ENCODE measurements around the gene EPB42. TPM values are rescaled to one million over a fixed set of nuclear protein-coding genes. Genes with fewer than 3 reads are reported as not detected.

EPB42 gene
- total RNA-seq, 2 donors from 2014 or later: not detected

DNA sequence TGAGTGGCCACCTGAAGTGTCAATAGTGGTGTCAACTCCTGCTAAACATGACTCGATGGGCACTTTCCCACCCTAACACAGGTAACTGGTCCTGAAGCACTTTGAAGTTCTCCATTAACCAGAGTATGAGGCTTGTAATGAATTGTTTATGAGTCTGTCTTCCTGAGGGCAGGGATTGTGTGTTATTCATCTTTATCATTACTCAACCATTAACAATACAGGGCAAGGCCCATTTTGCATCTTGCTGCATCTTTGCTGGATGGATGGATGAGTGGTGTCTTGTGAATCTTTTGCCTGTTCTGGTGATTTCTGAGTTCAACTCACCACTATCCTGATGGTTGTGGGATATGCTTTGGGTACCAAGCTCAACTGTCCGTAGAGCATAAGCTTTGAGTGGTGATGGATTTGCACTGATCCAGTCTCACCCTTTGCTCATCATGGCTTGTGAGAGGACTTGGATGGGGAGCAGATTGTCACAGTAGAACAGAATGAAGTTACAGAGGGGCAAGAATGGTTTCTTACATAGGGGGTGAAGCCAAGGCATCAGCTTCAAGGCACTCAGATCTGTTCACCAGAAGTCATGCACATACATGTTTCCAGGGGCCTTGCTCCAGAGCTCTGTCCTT, 22.3 kb upstream of the EPB42 start:
- H3K27ac Mint-ChIP-seq: no peak overlapping the region
- Histone ChIP-seq H3K9me3 (ENCODE audit: control insufficient read depth, low read length) (no peaks in the 10 kb centered on the region), H3K4me3 (ENCODE audit: low read length) (no peak overlapping the region), H3K27ac (ENCODE audit: low read depth, low read length) (no peak overlapping the region), H3K4me1 (ENCODE audit: control insufficient read depth, insufficient read depth, low read length) (no peaks in the 10 kb centered on the region), H3K36me3 (ENCODE audit: control insufficient read depth, insufficient read depth, low read length) (no peaks in the 10 kb centered on the region), H3K9ac (ENCODE audit: extremely low read depth, low read length, poor library complexity, severe bottlenecking) (no peak overlapping the region), H3K27me3 (ENCODE audit: control insufficient read depth, insufficient read depth, low read length, poor library complexity, severe bottlenecking) (peaks cover 10% of the 10 kb centered on the region)
- peaks cover 2% of the 10 kb centered on the region for H3K4me1 Mint-ChIP-seq
- H3K36me3 Mint-ChIP-seq (ENCODE audit: low read depth): no peaks in the 10 kb centered on the region
- no peaks in the 10 kb centered on the region for H3K9me3 Mint-ChIP-seq
- no peak overlapping the region for H3K4me3 Mint-ChIP-seq
- no peak for DNase-seq
- 87 to 100% methylated on average over 1 to 2 of the region's 2 CpGs for WGBS, 2 experiments (ENCODE audit: insufficient coverage in 1 of 2, insufficient read length in 1 of 2)
- TF ChIP-seq, protein P1, sequence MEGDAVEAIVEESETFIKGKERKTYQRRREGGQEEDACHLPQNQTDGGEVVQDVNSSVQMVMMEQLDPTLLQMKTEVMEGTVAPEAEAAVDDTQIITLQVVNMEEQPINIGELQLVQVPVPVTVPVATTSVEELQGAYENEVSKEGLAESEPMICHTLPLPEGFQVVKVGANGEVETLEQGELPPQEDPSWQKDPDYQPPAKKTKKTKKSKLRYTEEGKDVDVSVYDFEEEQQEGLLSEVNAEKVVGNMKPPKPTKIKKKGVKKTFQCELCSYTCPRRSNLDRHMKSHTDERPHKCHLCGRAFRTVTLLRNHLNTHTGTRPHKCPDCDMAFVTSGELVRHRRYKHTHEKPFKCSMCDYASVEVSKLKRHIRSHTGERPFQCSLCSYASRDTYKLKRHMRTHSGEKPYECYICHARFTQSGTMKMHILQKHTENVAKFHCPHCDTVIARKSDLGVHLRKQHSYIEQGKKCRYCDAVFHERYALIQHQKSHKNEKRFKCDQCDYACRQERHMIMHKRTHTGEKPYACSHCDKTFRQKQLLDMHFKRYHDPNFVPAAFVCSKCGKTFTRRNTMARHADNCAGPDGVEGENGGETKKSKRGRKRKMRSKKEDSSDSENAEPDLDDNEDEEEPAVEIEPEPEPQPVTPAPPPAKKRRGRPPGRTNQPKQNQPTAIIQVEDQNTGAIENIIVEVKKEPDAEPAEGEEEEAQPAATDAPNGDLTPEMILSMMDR (conservative IDR thresholded peaks at IDR 0.05): no peak
- H3K27me3 Mint-ChIP-seq (ENCODE audit: insufficient read depth): peaks cover 21% of the 10 kb centered on the region

DNA sequence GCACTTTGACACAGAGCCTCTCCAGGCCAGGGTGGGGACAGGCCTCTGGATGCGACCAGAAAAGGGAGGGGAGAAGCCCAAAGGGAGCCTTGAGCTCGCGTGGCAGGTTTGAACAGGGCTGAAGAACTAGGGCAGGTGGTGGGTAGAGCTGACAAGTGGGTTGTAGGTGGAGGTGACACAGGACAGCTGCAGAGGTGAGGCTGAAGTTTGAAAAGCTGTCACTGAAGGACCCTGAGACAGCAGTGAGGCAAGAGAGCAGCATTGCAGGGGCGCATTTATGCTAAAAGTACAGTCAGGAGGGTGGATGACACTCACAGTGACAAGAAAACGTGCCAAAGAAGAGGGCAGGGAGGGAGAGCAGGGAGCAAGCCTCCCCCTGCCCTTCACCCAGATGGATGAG, 21.8 kb upstream of the EPB42 start:
- H3K27ac Mint-ChIP-seq: no peak overlapping the region
- H3K9me3 Mint-ChIP-seq: no peaks in the 10 kb centered on the region
- H3K4me1 ChIP-seq (ENCODE audit: control insufficient read depth, insufficient read depth, low read length): no peaks in the 10 kb centered on the region
- WGBS, 2 experiments (ENCODE audit: insufficient coverage in 1 of 2, insufficient read length in 1 of 2): 82 to 95% methylated on average over 3 to 5 of the region's 5 CpGs
- no peaks in the 10 kb centered on the region for H3K9me3 ChIP-seq (ENCODE audit: control insufficient read depth, low read length)
- no peaks in the 10 kb centered on the region for H3K36me3 ChIP-seq (ENCODE audit: control insufficient read depth, insufficient read depth, low read length)
- H3K27ac ChIP-seq (ENCODE audit: low read depth, low read length): no peak overlapping the region
- H3K4me1 Mint-ChIP-seq: peaks cover 2% of the 10 kb centered on the region
- no peak overlapping the region for H3K4me3 ChIP-seq (ENCODE audit: low read length)
- no peak overlapping the region for H3K9ac ChIP-seq (ENCODE audit: extremely low read depth, low read length, poor library complexity, severe bottlenecking)
- H3K4me3 Mint-ChIP-seq: no peak overlapping the region
- no peaks in the 10 kb centered on the region for H3K36me3 Mint-ChIP-seq (ENCODE audit: low read depth)
- no peak for DNase-seq
- peaks cover 10% of the 10 kb centered on the region for H3K27me3 ChIP-seq (ENCODE audit: control insufficient read depth, insufficient read depth, low read length, poor library complexity, severe bottlenecking)
- TF ChIP-seq, protein P1 (conservative IDR thresholded peaks at IDR 0.05): no peak
- peaks cover 21% of the 10 kb centered on the region for H3K27me3 Mint-ChIP-seq (ENCODE audit: insufficient read depth)

DNA sequence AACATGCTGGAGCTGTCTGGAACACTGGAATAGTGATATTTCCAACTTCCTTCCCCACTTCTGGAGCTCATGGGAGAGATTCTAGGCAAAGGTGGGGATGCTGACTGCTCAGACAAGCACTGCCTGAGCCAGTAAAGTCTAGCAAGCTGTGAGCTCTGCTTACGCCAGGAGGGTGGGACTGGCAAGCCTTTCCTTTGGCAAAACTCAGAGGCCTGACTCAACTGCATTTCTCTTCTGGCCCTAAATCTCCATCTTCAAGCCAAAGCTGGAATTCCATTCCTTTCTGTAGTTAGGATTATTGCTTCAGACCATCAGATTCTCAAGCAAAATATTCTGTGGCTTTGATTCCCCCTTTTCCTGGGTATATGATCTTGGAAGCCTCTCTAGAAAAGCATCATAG, 20.3 kb upstream of the EPB42 start:
- Mint-ChIP-seq H3K9me3 (no peaks in the 10 kb centered on the region), H3K27ac (no peak overlapping the region), H3K4me3 (no peak overlapping the region), H3K36me3 (ENCODE audit: low read depth) (no peaks in the 10 kb centered on the region), H3K27me3 (ENCODE audit: insufficient read depth) (peaks cover 23% of the 10 kb centered on the region), H3K4me1 (peaks cover 2% of the 10 kb centered on the region)
- H3K4me3 ChIP-seq (ENCODE audit: low read length): no peak overlapping the region
- H3K9ac ChIP-seq (ENCODE audit: extremely low read depth, low read length, poor library complexity, severe bottlenecking): no peak overlapping the region
- DNase-seq: no peak
- H3K27ac ChIP-seq (ENCODE audit: low read depth, low read length): no peak overlapping the region
- no peaks in the 10 kb centered on the region for H3K36me3 ChIP-seq (ENCODE audit: control insufficient read depth, insufficient read depth, low read length)
- no peaks in the 10 kb centered on the region for H3K9me3 ChIP-seq (ENCODE audit: control insufficient read depth, low read length)
- WGBS, 2 experiments (ENCODE audit: insufficient coverage in 1 of 2, insufficient read length in 1 of 2): 90% methylated on average over 1 of the region's 1 CpG; no CpG with 5 or more reads in 1 of the 2 experiments
- TF ChIP-seq, protein P1 (conservative IDR thresholded peaks at IDR 0.05): no peak
- H3K27me3 ChIP-seq (ENCODE audit: control insufficient read depth, insufficient read depth, low read length, poor library complexity, severe bottlenecking): peaks cover 10% of the 10 kb centered on the region
- H3K4me1 ChIP-seq (ENCODE audit: control insufficient read depth, insufficient read depth, low read length): no peaks in the 10 kb centered on the region
